AG04450 (cell line): ENCODE results near the gene OR1L6. TPM values are rescaled to one million over a fixed set of nuclear protein-coding genes. Genes with fewer than 3 reads are reported as not detected.

ENCODE experiments used
- CTCF ChIA-PET: fragments of 300-600, 350-600 bp; formaldehyde crosslinking; extraction: SDS; loops from one replicate; lab custom pipeline; 2022; ENCODE audit warnings: antibody characterized with exemption, inconsistent platforms; lab: Charles Lee
- POLR2A ChIA-PET: fragments of 350-600 bp; formaldehyde crosslinking; extraction: SDS; loops from one replicate; lab custom pipeline; 2021; ENCODE audit warnings: antibody characterized with exemption, inconsistent platforms; lab: Yijun Ruan, JAX
- DNase-seq: peaks from one replicate; pipeline ENCODE4 v3.0.0-alpha.2; 2011; ENCODE audit warnings: low read depth, low spot score
- H3K27ac ChIP-seq: one replicate; pipeline ENCODE4 v1.5.1; 2012; ENCODE audit warnings: low read depth, low read length, control low read depth
- H3K27me3 ChIP-seq: one replicate; pipeline ENCODE4 v1.6.0; 2012; ENCODE audit warnings: low read length; ENCODE audit not compliant: control insufficient read depth, insufficient read depth
- H3K4me3 ChIP-seq: 2 replicates; pipeline ENCODE4 v1.5.1; 2011; ENCODE audit warnings: mild to moderate bottlenecking, low read depth, low read length, control low read depth
- H3K9me3 ChIP-seq: 2 replicates; pipeline ENCODE4 v1.5.1; 2012; ENCODE audit warnings: low read length; ENCODE audit not compliant: control insufficient read depth, insufficient read depth
- CTCF ChIP-seq: IDR thresholded peaks from 2 replicates; pipeline ENCODE4 v1.5.1; 2011; ENCODE audit warnings: low read depth, low read length, control low read depth, inconsistent platforms
- polyA minus RNA-seq: library from RNA; depleted of rRNA, polyadenylated mRNA; stranded (reverse); fragments of >200 nt; gene quantifications from 2 replicates; pipeline ENCODE4 v1.2.3, GENCODE V29; 2011; rRNA and poly(A)+ RNA removed
- polyA plus RNA-seq: library from polyadenylated mRNA; depleted of rRNA; stranded (reverse); fragments of >200 nt; gene quantifications from 2 replicates; pipeline ENCODE4 v1.2.3, GENCODE V29; 2011; rRNA removed

The OR1L6 gene
- not detected in 2 replicates for polyA plus RNA-seq
- not detected in 2 replicates for polyA minus RNA-seq

DNA sequence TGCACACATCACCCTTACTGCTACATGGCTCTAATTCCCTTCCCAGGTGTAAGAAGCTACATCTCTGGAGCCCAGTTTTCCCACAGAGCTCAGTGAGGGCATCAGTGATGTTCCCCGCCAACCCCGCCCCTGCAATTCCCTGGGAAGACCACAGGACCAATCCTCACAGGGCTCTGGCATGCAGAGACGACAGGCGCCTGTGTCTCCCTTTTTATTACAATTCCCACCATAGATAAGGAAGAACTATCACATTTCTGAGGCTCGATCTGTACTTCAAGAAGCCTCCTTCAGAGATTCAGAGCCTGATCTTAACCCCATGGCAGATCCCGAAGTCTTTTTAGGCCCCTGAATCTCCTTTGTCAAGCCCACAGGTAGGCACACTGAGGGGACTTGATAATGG is at the start of gene OR1L6:
Gene OR1L6 (plus strand): TSS at position 301 of the 400 bp plus-strand sequence. CDS start 7,545 bp downstream, outside the sequence.
- CTCF ChIA-PET, result no interaction called here
- no peak for TF ChIP-seq CTCF
- DNase-seq, result no peak
- no peaks in the 10 kb centered on the region for H3K27me3 ChIP-seq
- H3K9me3 ChIP-seq, result no peaks in the 10 kb centered on the region
- POLR2A ChIA-PET, result no interaction called here
- no peak within 1 kb of the TSS for H3K4me3 ChIP-seq
- H3K27ac ChIP-seq, result no peak within 1 kb of the TSS

DNA sequence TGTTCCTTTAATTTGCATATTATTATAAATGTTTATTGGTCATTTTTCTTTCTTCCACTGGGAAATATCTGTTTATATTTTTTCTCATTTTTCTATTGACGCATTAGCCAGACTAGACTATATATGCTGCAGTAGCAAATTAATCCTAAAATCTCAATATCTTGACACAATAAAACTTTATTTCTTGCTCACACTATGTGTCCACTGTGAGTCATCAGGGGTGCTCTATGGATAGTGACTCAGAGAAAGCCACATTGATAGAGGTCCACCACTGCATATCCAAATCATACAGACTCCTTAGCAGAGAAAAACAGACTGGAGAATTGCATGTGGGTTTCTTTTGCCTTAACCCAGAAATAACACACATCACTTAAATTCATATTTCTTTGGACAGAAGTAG is 46.4 kb upstream of the OR1L6 start:
- Histone ChIP-seq H3K27ac (no peak overlapping the region), H3K4me3 (no peak overlapping the region), H3K27me3 (no peaks in the 10 kb centered on the region), H3K9me3 (no peaks in the 10 kb centered on the region)
- ChIA-PET POLR2A (no interaction called here), CTCF (no interaction called here)
- no peak for TF ChIP-seq CTCF
- no peak for DNase-seq

DNA sequence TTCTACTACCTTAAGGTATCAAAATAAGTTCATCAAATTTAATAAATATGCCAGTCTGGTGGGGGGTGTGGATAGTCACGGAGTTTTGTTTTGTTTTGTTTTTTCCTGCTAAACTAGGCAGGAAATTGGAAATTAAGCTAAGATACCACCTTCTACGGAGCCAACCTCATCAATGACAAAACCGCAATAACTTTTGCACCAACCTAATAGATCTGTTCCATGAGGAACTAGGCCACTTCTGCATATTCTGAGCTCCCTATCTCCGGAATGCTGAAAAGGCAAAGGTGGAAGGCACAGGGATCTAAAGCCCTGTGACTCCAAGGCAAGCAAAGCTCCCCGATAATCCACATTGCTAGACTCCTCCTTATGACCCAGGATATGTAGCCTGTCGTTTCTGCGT is 24.1 kb upstream of the OR1L6 start:
- H3K9me3 ChIP-seq, result no peaks in the 10 kb centered on the region
- POLR2A ChIA-PET, result no interaction called here
- DNase-seq, result no peak
- H3K27ac ChIP-seq, result no peak overlapping the region
- CTCF ChIA-PET, result no interaction called here
- no peak overlapping the region for H3K4me3 ChIP-seq
- H3K27me3 ChIP-seq, result peaks cover 2% of the 10 kb centered on the region
- TF ChIP-seq CTCF, result no peak

DNA sequence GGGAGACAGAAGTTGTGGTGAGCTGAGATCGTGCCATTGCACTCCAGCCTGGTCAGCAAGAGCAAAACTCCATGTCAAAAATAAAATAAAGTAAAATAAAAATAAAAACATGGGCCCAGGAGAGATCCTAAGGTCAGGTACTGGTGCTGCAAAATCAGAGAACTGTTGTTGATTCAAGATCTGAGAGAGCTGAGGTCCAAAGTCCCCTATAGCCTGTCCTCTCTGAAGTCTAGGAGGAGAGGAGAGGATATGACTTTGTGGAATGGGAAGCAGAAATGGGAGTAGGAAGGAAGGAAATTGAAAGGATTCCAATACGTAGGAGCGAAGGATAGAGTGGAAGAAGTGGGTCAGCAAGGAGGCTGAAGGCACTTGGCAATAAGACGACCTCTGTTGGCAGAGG is 22.9 kb upstream of the OR1L6 start:
- ChIA-PET CTCF (no interaction called here), POLR2A (no interaction called here)
- Histone ChIP-seq H3K4me3 (no peak overlapping the region), H3K9me3 (no peaks in the 10 kb centered on the region), H3K27ac (no peak overlapping the region), H3K27me3 (peaks cover 2% of the 10 kb centered on the region)
- DNase-seq, result no peak
- no peak for TF ChIP-seq CTCF

DNA sequence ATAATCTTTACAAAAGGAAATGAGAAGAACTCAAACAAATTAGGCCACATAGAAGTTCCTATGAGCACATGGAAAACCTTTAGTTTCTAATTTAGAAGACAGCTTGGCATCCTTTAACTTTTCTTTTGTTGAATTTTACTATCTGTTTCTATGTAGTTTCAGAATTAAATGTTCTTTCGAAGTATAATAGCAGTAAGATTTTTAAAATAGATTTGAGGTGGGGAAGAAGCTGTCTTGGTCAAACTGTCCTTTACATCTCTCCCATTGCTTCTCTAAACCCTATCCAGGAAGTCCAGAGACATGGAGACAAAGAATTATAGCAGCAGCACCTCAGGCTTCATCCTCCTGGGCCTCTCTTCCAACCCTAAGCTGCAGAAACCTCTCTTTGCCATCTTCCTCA is 18.4 kb upstream of the OR1L6 start, which contains the start of gene OR1L4:
Gene OR1L4 (plus strand): TSS at position 301 of the 400 bp plus-strand sequence. CDS start 0 bp downstream, at position 301.
- Histone ChIP-seq H3K9me3 (peaks cover 8% of the 10 kb centered on the region; the same call in 1 of the 2 replicates), H3K4me3 (no peak within 1 kb of the TSS), H3K27ac (no peak within 1 kb of the TSS), H3K27me3 (peaks cover 2% of the 10 kb centered on the region)
- no peak for TF ChIP-seq CTCF
- no peak for DNase-seq
- CTCF ChIA-PET, result no interaction called here
- POLR2A ChIA-PET, result no interaction called here
